Mononuclear cell (primary cell): ENCODE measurements around the gene FARS2. TPM values are rescaled to one million over a fixed set of nuclear protein-coding genes. Genes with fewer than 3 reads are reported as not detected.

Experiments used
- H3K27me3 ChIP-seq: 2 replicates; pipeline ENCODE4 v1.6.0; 2011; ENCODE audit warnings: low read length, control low read depth; ENCODE audit not compliant: insufficient read depth
- H3K4me1 ChIP-seq: 2 replicates; pipeline ENCODE4 v1.5.1; 2011; ENCODE audit warnings: mild to moderate bottlenecking, low read length, control low read depth; ENCODE audit not compliant: insufficient read depth
- H3K4me3 ChIP-seq: 2 replicates; pipeline ENCODE4 v1.5.1; 2011; ENCODE audit warnings: mild to moderate bottlenecking, low read length, moderate library complexity
- H3K9me3 ChIP-seq: 2 replicates; pipeline ENCODE4 v1.5.1; 2011; ENCODE audit warnings: low read depth, mild to moderate bottlenecking, control low read depth, low read length
- total RNA-seq: library from RNA; depleted of rRNA; stranded (reverse); fragments of >200 nt; gene quantifications from one replicate; pipeline ENCODE4 v1.2.3, GENCODE V29; 2012

FARS2 gene
- total RNA-seq, 1 donor: 13.5 TPM

DNA sequence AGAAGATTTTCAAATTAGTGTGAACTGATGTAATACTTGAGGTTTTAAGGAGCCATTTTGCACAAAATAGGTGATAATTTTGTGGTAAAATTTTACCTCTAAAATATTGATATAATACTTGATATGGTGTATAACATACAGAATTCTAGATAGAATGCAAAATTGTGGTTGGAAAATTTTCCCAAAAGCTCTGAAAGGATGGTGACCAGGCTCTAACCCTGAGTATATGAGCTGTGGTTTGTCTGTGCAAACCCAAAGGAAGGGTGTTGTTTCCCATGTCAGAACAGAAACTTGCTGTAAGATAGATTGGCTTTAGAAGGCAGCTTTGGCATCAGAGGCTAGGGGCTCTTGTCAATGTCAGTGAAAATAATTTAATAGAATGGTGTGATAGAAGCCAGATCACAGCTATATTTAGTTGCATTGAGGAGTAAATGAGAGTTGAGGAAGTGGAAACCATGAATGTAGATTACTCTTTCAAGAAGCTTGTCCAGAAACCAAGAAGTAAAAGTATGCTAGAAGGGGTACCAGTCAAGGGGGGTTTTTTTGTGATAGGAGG is 257.7 kb downstream of the FARS2 start:
- Histone ChIP-seq H3K4me1 (peaks cover 28% of the 10 kb centered on the region), H3K4me3 (no peak overlapping the region), H3K9me3 (no peaks in the 10 kb centered on the region), H3K27me3 (no peaks in the 10 kb centered on the region)

- Histone ChIP-seq H3K4me1 (peaks cover 36% of the 10 kb centered on the region), H3K27me3 (no peaks in the 10 kb centered on the region), H3K4me3 (no peak overlapping the region), H3K9me3 (no peaks in the 10 kb centered on the region)
Measured at GRCh38 chr6:5520796-5521195, 259.5 kb downstream of the FARS2 start.

DNA sequence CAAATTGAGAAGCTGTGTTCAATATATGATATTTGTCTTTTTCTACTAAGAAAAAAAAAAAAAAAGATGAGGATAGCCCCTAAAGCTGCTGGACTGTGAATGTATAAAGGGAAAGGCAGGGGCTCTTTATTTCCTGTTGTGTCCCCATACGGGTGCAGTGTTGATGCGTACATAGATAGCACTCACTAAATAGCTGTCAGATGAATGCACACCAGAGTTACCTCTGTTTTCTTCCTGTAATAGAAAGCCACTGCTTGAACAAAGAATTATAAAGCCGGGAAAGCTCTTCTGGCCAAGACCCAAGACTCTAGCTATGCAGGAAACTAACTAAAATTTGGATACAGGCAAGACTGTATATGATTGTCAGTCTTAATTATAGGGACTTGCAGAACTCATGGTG is 260.0 kb downstream of the FARS2 start:
- no peaks in the 10 kb centered on the region for H3K9me3 ChIP-seq
- no peaks in the 10 kb centered on the region for H3K27me3 ChIP-seq
- peaks cover 36% of the 10 kb centered on the region for H3K4me1 ChIP-seq
- no peak overlapping the region for H3K4me3 ChIP-seq

- Histone ChIP-seq H3K4me3 (no peak overlapping the region), H3K9me3 (no peaks in the 10 kb centered on the region), H3K4me1 (peaks cover 33% of the 10 kb centered on the region), H3K27me3 (no peaks in the 10 kb centered on the region)
Measured at GRCh38 chr6:5522147-5522546, 260.8 kb downstream of the FARS2 start.

DNA sequence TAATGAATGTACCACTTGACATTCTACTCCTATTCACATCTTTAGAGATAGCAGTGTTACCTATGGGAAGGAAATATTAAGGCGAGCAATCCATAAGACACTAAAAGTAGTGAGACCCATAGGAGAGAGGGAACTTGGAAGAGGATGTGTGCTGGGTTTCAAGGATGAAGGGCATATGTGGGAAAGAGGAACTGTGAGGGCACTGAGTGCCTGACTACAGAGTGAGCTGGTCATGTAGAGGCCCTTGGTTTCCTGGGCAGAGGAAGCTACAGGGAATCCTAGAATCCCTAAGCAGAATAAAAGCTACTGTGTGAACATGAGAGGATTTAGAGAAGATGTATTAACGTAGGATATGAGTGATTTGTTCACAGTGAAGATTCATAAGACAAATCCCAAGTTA is 262.8 kb downstream of the FARS2 start:
- no peak overlapping the region for H3K4me3 ChIP-seq
- H3K4me1 ChIP-seq: peaks cover 21% of the 10 kb centered on the region
- no peaks in the 10 kb centered on the region for H3K27me3 ChIP-seq
- H3K9me3 ChIP-seq: no peaks in the 10 kb centered on the region

DNA sequence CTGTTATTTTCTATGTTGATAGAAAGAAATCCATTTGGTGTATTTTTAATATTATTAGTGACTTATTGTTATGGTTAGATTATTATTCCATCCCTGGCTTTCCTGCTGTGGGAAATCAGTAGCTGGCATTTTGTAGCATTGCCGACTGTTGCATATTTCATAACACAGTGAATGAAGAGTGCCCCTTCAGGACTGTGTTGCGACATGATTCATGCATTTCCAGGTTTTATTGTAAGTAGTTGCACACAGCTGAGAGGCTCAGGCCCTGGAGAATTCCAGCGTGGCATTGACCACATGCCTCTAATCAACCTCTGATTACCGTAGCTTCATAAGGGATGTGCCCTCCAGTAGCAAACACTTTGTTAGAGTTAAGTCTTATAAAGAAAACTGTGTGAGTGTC is 263.9 kb downstream of the FARS2 start:
- Histone ChIP-seq H3K27me3 (no peaks in the 10 kb centered on the region), H3K4me1 (peaks cover 13% of the 10 kb centered on the region), H3K4me3 (no peak overlapping the region), H3K9me3 (no peaks in the 10 kb centered on the region)

DNA sequence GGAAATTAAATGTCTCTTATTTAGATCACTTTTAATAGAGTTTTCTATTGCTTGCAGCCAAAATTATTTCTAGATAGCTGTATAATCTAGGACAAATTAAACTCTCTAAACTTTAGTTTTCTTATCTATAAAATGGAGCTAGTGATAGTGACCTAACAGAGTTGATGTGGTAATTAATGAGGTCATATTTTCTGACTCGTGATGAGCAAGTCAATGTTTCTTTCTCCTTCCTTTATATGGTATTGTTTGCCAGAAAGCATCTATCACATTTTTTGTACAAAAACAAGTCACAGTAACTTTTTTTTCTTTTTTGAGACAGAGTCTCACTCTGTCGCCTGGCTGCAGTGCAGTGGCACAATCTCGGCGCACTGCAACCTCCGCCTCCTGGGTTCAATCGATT is 267.7 kb downstream of the FARS2 start:
- H3K4me1 ChIP-seq: peaks cover 14% of the 10 kb centered on the region
- H3K9me3 ChIP-seq: no peaks in the 10 kb centered on the region
- H3K4me3 ChIP-seq: no peak overlapping the region
- H3K27me3 ChIP-seq: no peaks in the 10 kb centered on the region

DNA sequence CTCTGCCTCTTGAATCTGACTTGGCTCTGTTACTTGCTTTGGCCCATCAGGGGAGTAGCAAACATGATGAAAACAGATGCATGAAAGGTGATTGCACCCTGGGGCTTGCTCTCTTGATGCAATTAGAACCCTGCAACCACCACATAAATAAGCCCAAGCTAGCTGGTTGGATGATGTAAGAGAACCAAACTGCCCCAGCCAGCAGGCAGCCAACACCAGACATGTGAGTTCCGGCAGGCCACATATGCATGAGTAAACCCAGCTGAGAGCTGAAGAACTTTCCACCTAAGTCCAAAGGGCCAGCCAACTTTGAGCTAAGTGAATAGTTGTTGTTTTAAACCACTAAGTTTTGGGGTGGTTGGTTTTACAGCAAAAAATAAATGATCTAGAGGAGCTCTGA is 268.4 kb downstream of the FARS2 start:
- Histone ChIP-seq H3K27me3 (no peaks in the 10 kb centered on the region), H3K4me1 (peaks cover 13% of the 10 kb centered on the region), H3K4me3 (no peak overlapping the region), H3K9me3 (no peaks in the 10 kb centered on the region)

DNA sequence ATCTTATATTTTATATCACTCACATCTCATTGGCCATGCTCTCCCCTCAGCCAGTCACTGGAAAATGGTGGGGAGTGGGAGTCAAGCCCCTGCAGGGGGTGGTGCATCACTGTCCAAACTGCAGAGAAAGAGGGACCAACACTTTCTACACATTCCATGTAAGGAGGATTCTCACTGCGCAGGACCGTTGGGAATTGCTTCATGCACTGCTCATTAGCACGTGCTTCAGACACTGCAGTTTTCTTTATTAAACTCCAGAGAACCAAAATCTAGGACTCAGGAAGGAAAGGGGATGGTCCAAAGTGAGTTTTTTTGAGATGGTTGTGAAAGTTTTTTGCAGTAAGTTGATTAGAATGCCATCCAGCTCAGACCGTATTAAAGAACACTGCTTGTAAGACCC is 269.8 kb downstream of the FARS2 start:
- Histone ChIP-seq H3K4me1 (peaks cover 6% of the 10 kb centered on the region), H3K4me3 (no peak overlapping the region), H3K9me3 (no peaks in the 10 kb centered on the region), H3K27me3 (no peaks in the 10 kb centered on the region)

DNA sequence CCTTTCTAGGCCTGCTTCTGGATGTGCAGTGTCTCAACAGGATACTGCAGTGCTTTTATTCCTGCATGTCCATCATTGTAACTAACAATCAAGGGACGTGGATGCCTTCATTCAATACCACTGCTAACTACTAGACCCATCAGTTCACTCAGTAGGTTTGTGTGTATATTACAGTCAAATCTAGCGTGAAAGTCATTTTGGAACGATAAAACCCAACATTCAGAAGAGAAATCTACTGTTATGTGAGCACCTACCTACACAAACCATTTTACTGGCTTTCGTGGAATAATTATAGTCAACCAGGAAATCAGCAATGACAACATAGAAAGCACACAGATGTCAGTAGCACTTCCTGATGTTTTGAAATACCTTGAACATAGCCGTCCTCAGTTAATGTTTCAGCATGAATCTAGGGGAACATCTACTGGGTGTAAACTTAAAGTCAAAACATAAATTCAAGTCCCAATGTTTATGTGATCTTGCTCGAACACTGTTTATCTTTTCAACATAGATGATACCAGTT is 270.6 kb downstream of the FARS2 start:
- H3K4me1 ChIP-seq: peaks cover 6% of the 10 kb centered on the region
- no peak overlapping the region for H3K4me3 ChIP-seq
- no peaks in the 10 kb centered on the region for H3K9me3 ChIP-seq
- H3K27me3 ChIP-seq: no peaks in the 10 kb centered on the region

- Histone ChIP-seq H3K4me3 (no peak overlapping the region), H3K4me1 (peaks cover 6% of the 10 kb centered on the region), H3K27me3 (no peaks in the 10 kb centered on the region), H3K9me3 (no peaks in the 10 kb centered on the region)
Measured at GRCh38 chr6:5532941-5533340, 271.6 kb downstream of the FARS2 start.

DNA sequence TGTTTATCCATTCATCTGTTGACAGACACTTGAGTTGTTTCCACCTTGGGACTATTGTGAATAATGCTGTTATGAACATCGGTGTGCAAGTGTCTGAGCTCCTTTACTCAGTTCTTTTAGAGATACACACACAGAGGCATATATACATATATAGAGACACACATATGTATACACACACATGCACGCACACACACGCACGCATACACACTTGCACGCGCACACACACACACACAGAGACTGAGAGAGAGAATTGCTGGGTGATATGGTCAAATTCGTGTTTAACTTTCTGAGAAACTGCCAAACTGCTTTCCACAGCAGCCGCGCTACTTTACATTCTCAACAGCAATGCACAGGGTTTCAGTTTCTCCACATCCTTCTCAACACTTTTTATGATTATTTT is 273.3 kb downstream of the FARS2 start:
- Histone ChIP-seq H3K9me3 (no peaks in the 10 kb centered on the region), H3K27me3 (no peaks in the 10 kb centered on the region), H3K4me1 (peaks cover 6% of the 10 kb centered on the region), H3K4me3 (no peak overlapping the region)

- Histone ChIP-seq H3K4me1 (peaks cover under 1% of the 10 kb centered on the region), H3K9me3 (no peaks in the 10 kb centered on the region), H3K27me3 (no peaks in the 10 kb centered on the region), H3K4me3 (no peak overlapping the region)
Measured at GRCh38 chr6:5536644-5537043, 275.3 kb downstream of the FARS2 start.

DNA sequence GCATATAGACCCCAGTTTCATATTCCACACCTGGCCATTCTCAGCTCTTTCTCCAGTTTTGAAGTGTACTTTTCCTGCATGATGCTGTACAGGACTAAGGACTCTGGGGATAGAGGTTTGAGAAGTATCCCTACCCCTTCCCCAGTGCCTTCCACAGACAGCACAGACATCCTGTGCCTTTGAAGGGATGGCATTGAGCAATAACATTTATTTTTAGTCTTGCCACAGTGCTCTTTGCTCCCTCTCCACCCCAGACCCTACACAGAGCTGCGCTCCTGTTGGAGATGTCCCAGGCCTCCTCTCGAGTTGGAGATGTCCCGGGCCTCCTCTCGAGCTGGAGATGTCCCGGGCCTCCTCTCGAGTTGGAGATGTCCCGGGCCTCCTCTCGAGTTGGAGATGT is 275.8 kb downstream of the FARS2 start:
- no peaks in the 10 kb centered on the region for H3K9me3 ChIP-seq
- no peak overlapping the region for H3K4me3 ChIP-seq
- H3K4me1 ChIP-seq: no peaks in the 10 kb centered on the region
- H3K27me3 ChIP-seq: no peaks in the 10 kb centered on the region

GRCh38 chr6:5537967-5538366 is 276.7 kb downstream of the FARS2 start:
- no peaks in the 10 kb centered on the region for H3K4me1 ChIP-seq

GRCh38 chr6:5540370-5540769 is 279.1 kb downstream of the FARS2 start:
- Histone ChIP-seq H3K9me3 (no peaks in the 10 kb centered on the region), H3K4me1 (no peaks in the 10 kb centered on the region), H3K27me3 (no peaks in the 10 kb centered on the region), H3K4me3 (no peak overlapping the region)

More at GRCh38 chr6:5537967-5538366, 276.7 kb downstream of the FARS2 start:
- Histone ChIP-seq H3K4me3 (no peak overlapping the region), H3K9me3 (no peaks in the 10 kb centered on the region), H3K27me3 (no peaks in the 10 kb centered on the region)
